Measurements from ENCODE around the gene CAST. TPM values are rescaled to one million over a fixed set of nuclear protein-coding genes. Genes with fewer than 3 reads are reported as not detected.
"Not testable (repeated sequence)": the region's sequence is repeated elsewhere in the genome, so short reads cannot be mapped to it uniquely, and the experiment has no call there.

CAST gene
- total RNA-seq, 2 donors from 2014 or later: 165 to 229 TPM

DNA sequence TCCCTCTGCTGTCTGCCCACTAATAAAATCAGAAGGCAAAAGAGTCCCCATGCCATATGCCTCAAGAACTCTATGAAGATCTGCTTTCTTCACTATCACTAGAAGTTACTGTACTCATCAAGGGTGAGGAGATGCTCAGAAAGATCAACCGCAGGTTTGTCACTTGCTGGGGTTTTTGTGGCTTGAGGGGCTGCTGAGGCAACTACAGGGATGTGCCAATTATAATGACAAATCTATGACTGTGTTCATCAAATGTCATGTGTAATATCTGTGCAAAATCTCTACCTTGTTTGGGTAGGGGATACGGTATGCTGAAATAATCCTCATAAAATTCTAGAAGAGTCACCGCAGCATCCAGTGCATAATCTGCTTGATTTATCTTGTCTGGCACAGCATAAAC, 132.6 kb downstream of the CAST start:
- Mint-ChIP-seq H3K4me1 (peaks cover 26% of the 10 kb centered on the region), H3K27me3 (no peaks in the 10 kb centered on the region), H3K36me3 (ENCODE audit: low read depth) (peaks cover 97% of the 10 kb centered on the region), H3K27ac (peak overlapping the region; percentile 68), H3K4me3 (peak overlapping the region; percentile 7), H3K9me3 (no peaks in the 10 kb centered on the region)
- peak; percentile 95 for ATAC-seq (replicated peaks)

DNA sequence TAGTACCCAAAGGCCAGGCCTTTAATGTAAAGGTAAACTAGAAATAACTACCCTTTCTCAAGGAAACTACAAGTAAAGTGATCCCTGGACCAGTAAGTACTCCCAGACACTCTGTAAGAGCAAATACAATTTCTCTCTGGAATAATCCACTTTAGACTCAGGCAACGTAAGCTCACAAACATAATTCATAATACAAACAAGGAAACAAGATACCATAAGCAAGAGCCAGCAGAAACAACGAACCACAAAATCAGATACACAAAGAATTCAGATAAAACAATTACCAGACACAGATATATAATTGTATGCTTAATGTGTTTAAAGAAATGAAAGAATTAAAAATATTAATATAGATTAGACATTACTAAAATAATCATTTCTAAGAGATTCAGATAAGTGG, 133.4 kb downstream of the CAST start:
- no peak for ATAC-seq (replicated peaks)
- H3K36me3 Mint-ChIP-seq (ENCODE audit: low read depth): peaks cover 97% of the 10 kb centered on the region

DNA sequence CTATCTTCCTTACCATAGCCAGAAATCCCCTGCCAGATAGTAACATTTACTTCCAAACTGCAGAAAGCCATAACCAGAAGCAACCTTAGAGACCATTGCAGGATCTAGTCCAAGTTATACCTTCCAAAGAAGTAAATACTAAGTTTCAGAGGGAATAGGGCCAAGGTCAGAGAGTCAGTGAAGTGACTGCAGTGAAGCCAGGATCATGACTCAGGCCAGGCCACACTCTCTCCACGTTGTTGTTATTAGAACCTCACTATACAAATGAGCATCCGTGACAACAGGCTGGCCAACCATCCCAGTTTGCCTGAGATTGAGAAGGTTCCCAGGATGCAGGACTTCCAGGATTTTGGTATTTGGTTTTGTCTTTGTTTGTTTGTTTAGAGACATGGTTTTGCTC, 134.3 kb downstream of the CAST start:
- Mint-ChIP-seq H3K4me1 (peaks cover 29% of the 10 kb centered on the region), H3K27ac (peak overlapping the region; percentile 68), H3K4me3 (no peak overlapping the region), H3K36me3 (ENCODE audit: low read depth) (peaks cover 97% of the 10 kb centered on the region), H3K9me3 (no peaks in the 10 kb centered on the region), H3K27me3 (no peaks in the 10 kb centered on the region)
- no peak for ATAC-seq (replicated peaks)

More for the DNA sequence above, 133.4 kb downstream of the CAST start:
- peak overlapping the region; percentile 7 for H3K4me3 Mint-ChIP-seq
- peaks cover 29% of the 10 kb centered on the region for H3K4me1 Mint-ChIP-seq
- no peaks in the 10 kb centered on the region for H3K27me3 Mint-ChIP-seq
- peak overlapping the region; percentile 68 for H3K27ac Mint-ChIP-seq
- no peaks in the 10 kb centered on the region for H3K9me3 Mint-ChIP-seq

DNA sequence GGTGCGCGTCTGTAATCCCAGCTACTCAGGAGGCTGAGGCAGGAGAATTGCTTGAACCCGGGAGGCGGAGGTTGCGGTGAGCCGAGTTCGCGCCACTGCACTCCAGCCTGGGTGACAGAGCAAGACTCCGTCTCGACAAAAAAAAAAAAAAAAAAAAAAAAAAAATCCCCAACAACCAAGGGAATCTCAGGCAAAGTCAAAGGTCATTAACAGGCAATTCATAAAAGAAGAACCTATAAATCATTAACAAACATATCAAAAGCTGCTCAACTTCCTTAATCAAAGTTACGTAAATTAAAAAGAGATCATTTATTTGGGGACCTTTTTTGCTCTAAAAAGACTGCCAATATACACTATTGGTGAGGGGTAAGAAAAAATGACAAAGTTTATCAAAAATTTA, 139.5 kb downstream of the CAST start:
- H3K36me3 Mint-ChIP-seq (ENCODE audit: low read depth): peaks cover 96% of the 10 kb centered on the region
- peaks cover 44% of the 10 kb centered on the region for H3K4me1 Mint-ChIP-seq
- not testable (repeated sequence) for H3K27ac Mint-ChIP-seq; H3K27me3 Mint-ChIP-seq; H3K4me3 Mint-ChIP-seq; ATAC-seq (replicated peaks); H3K9me3 Mint-ChIP-seq

DNA sequence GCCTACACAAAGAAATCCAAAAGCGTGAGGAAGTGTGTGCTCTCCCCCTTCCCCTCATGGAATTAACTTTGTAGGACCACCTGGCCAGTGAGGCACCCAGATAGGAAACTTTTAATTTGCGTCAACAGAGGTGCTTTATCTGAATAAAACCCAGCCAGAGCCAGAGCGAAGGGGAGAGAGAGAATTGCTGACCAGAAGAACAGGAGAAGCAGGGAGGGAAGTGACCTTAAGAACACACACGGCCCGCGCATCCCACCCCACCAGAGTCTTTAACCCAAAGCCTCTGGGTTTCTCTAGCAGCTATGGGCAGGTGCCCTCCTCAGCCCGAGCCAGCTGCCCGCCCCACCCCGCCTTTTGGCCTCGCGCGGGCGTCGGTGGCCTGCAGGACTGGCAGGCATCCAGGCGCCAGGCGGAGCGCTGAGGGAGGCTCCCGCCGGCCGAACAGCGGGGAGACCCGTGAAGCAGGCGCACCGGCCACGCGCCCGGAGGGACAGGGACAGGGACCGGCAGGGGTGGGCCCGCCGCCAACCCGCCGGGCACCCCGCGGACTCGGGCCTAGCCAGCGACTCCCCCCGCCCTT, 145.0 kb downstream of the CAST start:
- ATAC-seq (replicated peaks): peak; percentile 25
- no peaks in the 10 kb centered on the region for H3K9me3 Mint-ChIP-seq
- peak overlapping the region; percentile 88 for H3K4me3 Mint-ChIP-seq
- peaks cover 51% of the 10 kb centered on the region for H3K36me3 Mint-ChIP-seq (ENCODE audit: low read depth)
- no peaks in the 10 kb centered on the region for H3K27me3 Mint-ChIP-seq
- H3K4me1 Mint-ChIP-seq: peaks cover 34% of the 10 kb centered on the region
- H3K27ac Mint-ChIP-seq: peak overlapping the region; percentile 95

DNA sequence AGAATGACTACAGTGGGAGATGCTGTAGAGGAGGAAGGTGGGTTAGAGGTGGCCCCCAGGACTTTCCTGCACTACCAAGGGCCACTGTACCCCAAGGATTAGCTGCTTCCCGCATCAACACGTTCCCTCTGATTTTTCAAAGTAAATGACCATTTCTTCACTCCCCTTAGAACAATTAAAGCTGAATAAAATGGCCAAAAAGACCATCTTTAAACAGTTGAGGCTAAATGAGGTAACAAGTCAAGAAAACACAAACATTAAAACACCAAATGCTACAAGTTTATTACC, 146.3 kb downstream of the CAST start:
- no peaks in the 10 kb centered on the region for H3K27me3 Mint-ChIP-seq
- peaks cover 24% of the 10 kb centered on the region for H3K4me1 Mint-ChIP-seq
- peak overlapping the region; percentile 97 for H3K27ac Mint-ChIP-seq
- peaks cover 38% of the 10 kb centered on the region for H3K36me3 Mint-ChIP-seq (ENCODE audit: low read depth)
- no peak for ATAC-seq (replicated peaks)
- no peaks in the 10 kb centered on the region for H3K9me3 Mint-ChIP-seq
- H3K4me3 Mint-ChIP-seq: peak overlapping the region; percentile 88

DNA sequence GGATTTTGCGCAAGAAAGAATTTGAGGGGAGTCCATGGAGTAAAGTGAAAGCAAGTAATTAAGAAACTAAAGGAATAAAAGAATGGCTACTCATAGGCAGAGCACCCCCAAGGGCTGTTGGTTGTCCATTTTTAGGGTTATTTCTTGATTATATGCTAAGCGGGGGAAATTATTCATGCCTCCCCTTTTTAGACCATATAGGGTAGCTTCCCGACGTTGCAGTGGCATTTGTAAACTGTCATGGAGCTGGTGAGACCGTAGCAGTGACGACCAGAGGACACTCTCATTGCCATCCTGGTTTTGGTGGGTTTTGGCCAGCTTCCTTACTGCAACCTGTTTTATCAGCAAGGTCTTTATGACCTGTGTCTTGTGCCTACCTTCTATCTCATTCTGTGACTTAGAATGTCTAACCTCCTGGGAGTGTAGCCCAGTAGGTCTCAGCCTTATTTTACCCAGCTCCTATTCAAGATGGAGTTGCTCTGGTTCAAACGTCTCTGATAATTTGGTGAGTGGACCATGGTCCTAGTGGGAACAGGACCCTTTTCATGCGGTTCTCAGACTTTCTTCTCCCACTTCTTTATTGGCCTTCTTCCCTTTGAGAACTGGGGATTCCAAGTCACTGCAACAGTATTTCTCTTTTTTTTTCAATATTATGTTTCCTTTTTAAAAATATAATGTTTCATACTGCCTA, 146.8 kb downstream of the CAST start:
- peak overlapping the region; percentile 97 for H3K27ac Mint-ChIP-seq
- peaks cover 19% of the 10 kb centered on the region for H3K4me1 Mint-ChIP-seq
- H3K4me3 Mint-ChIP-seq: peak overlapping the region; percentile 88
- peaks cover 33% of the 10 kb centered on the region for H3K36me3 Mint-ChIP-seq (ENCODE audit: low read depth)
- no peaks in the 10 kb centered on the region for H3K27me3 Mint-ChIP-seq
- ATAC-seq (replicated peaks): no peak
- no peaks in the 10 kb centered on the region for H3K9me3 Mint-ChIP-seq

DNA sequence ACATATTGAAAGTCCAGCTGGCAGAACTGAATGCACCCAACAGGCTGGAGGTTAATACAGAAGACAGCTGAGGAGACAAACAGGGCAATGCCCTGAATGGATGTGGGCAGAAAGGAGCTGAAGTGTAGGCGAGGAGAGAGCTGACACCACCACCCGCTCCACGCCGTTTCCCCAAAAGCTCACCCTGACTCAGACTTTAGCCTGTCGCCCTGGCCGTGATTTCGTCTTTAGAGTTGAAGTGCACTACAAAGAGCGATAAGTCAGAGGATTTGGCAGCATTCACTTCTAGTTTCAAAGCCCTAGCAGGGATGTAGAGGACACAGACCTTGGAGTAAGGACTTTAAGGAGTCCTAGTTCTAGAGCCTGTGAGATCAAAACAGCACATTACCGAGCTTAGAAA, 147.7 kb downstream of the CAST start:
- peak overlapping the region; percentile 88 for H3K4me3 Mint-ChIP-seq
- H3K27ac Mint-ChIP-seq: peak overlapping the region; percentile 10
- no peak for ATAC-seq (replicated peaks)
- H3K27me3 Mint-ChIP-seq: no peaks in the 10 kb centered on the region
- peaks cover 24% of the 10 kb centered on the region for H3K36me3 Mint-ChIP-seq (ENCODE audit: low read depth)
- H3K9me3 Mint-ChIP-seq: no peaks in the 10 kb centered on the region
- peaks cover 18% of the 10 kb centered on the region for H3K4me1 Mint-ChIP-seq

DNA sequence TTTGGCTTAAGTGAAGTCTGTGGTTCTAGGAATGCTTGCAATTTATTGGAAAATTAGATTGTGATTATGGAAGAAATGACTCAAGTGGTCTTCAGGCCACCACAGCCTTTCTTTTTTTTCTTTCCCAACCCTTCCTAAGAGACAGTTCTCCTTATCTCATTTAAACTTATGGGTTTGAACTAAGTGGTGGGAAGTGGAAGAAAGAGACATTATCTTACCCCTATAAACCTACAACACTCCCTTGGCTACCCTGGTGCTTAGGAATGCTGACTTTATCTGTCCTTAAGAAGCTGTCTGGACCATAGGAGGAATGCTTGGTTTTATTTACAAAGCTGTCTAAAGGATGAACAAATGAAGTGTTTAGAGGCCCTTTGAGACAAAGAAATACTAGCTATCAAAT, 150.7 kb downstream of the CAST start:
- ATAC-seq (replicated peaks): no peak
- H3K36me3 Mint-ChIP-seq (ENCODE audit: low read depth): peaks cover 6% of the 10 kb centered on the region
- H3K4me1 Mint-ChIP-seq: peaks cover 21% of the 10 kb centered on the region
- no peak overlapping the region for H3K27ac Mint-ChIP-seq
- H3K27me3 Mint-ChIP-seq: no peaks in the 10 kb centered on the region
- no peak overlapping the region for H3K4me3 Mint-ChIP-seq
- H3K9me3 Mint-ChIP-seq: no peaks in the 10 kb centered on the region

DNA sequence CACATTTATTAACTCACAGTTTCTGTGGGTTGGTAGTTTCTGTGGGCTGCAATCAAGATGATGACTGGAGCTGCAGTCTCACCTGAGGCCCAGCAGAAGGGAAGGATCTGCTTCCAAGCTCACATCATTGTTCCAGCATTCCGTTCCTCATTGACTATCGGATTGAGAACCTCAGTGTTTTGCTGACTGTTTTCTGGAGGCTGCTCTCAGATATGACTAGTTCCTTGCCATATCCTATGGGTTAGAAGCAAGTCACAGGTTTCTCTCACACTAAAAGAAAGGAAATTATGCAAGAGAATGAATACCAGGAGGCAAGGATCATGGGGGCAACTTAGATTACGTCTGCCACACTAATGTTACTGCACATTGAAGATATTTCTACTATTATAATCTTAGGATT, 151.9 kb downstream of the CAST start:
- H3K9me3 Mint-ChIP-seq: no peaks in the 10 kb centered on the region

DNA sequence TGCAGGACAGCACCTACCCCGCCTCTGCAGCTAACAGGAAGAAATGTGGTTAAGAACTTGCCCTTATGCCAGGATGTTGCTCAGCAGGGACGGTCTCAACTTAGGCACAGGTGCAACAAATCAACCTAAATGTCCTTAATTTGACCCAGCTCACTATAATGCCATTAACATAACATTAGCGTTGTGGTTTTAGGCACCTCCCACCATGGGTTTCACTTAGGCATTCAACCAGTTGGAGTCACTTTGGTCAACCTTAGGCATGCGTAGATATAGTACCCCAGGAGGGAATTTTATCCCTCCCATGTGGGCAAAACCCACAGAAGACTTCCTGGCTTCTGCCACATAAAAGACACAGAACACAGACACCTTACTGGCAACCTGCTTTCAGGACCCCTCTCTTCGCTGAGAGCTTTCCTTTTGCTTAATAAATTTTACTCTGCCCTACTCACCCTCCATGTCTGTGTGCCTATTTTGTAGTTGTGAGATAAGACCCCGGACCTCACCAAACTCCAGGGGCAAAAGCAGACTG, 154.3 kb downstream of the CAST start:
- no peaks in the 10 kb centered on the region for H3K36me3 Mint-ChIP-seq (ENCODE audit: low read depth)
- peaks cover 31% of the 10 kb centered on the region for H3K4me1 Mint-ChIP-seq
- H3K4me3 Mint-ChIP-seq: peak overlapping the region; percentile 91
- H3K9me3 Mint-ChIP-seq: no peaks in the 10 kb centered on the region
- ATAC-seq (replicated peaks): peak; percentile 93
- no peaks in the 10 kb centered on the region for H3K27me3 Mint-ChIP-seq
- peak overlapping the region; percentile 94 for H3K27ac Mint-ChIP-seq

More for the DNA sequence above, 151.9 kb downstream of the CAST start:
- no peak overlapping the region for H3K27ac Mint-ChIP-seq
- H3K4me3 Mint-ChIP-seq: no peak overlapping the region
- H3K27me3 Mint-ChIP-seq: no peaks in the 10 kb centered on the region
- H3K4me1 Mint-ChIP-seq: peaks cover 21% of the 10 kb centered on the region
- ATAC-seq (replicated peaks): no peak
- H3K36me3 Mint-ChIP-seq (ENCODE audit: low read depth): no peaks in the 10 kb centered on the region

DNA sequence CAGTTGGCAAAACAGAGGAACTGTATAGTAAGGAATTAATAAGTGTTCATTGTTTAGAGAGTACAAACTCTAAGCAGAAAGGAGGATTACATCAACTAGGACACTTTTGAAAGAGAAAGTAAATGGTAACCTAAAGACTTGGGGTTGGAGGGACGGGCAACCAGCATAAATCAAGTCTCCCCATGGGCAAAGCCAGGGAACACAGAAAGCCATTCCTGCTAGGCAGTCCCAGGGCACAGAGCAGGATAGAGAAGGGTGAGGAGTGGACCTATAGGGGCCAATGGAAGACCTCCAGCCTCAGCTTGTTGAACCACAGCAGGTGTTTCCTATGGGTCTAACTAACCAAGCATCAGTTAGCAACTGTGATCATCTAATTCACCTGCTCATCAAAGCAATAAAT, 154.8 kb downstream of the CAST start:
- peak overlapping the region; percentile 91 for H3K4me3 Mint-ChIP-seq
- peak; percentile 34 for ATAC-seq (replicated peaks)
- no peaks in the 10 kb centered on the region for H3K9me3 Mint-ChIP-seq
- H3K36me3 Mint-ChIP-seq (ENCODE audit: low read depth): no peaks in the 10 kb centered on the region
- H3K27ac Mint-ChIP-seq: peak overlapping the region; percentile 94
- no peaks in the 10 kb centered on the region for H3K27me3 Mint-ChIP-seq
- peaks cover 31% of the 10 kb centered on the region for H3K4me1 Mint-ChIP-seq

DNA sequence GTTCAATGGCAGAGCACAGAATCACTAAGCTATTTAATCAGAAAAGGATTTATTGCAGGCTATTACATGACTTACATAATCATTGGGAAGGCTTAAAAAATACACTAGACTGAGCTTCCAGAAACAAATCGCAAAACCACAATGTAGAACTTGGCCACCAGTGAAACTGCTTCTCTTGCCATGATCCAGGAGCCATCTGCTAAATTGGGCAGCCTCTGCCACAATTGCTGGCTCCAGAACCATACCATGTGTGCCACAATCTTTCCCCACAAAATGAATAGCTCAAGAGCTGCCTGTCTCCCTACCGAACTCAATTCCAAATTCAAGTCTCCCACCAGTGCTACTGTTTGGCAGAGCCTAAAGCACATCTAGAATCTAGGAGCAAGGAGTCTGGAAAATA, 155.3 kb downstream of the CAST start:
- no peaks in the 10 kb centered on the region for H3K9me3 Mint-ChIP-seq
- peak overlapping the region; percentile 94 for H3K27ac Mint-ChIP-seq
- H3K4me3 Mint-ChIP-seq: peak overlapping the region; percentile 91
- ATAC-seq (replicated peaks): no peak
- peaks cover 31% of the 10 kb centered on the region for H3K4me1 Mint-ChIP-seq
- no peaks in the 10 kb centered on the region for H3K27me3 Mint-ChIP-seq
- no peaks in the 10 kb centered on the region for H3K36me3 Mint-ChIP-seq (ENCODE audit: low read depth)

DNA sequence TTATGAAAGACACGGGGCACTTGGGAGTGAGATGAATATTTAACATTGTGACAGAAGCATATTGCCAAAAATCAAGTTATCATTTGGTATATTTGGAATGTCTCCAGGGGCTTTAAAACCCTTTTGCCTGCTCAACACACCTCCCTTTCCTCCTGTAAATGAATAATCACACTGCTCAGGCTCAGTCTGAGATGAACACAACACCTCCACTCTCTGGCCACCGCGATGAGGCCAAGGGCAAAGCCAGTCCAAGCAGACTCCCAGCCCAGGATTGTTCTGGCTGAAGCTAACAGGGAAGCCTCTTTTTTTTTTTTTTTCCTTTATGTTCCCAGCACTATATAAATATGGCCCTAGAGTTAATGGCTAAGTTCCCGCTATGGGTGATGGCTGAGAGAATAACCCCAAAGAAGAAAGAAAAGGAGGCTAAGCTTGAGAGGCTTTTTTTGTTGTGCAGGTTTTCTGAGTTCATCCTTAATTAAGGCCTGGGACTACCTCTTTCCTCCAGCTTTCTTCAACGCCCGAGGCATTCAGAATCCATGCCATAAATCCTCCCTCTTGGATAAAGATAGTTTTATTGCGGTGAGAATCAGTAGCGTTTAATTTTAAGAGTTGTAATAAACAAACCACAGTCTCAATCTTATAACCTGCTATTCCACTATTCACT, 156.1 kb downstream of the CAST start:
- no peaks in the 10 kb centered on the region for H3K27me3 Mint-ChIP-seq
- no peak overlapping the region for H3K27ac Mint-ChIP-seq
- no peaks in the 10 kb centered on the region for H3K9me3 Mint-ChIP-seq
- peaks cover 31% of the 10 kb centered on the region for H3K4me1 Mint-ChIP-seq
- no peaks in the 10 kb centered on the region for H3K36me3 Mint-ChIP-seq (ENCODE audit: low read depth)
- H3K4me3 Mint-ChIP-seq: no peak overlapping the region
- ATAC-seq (replicated peaks): no peak

DNA sequence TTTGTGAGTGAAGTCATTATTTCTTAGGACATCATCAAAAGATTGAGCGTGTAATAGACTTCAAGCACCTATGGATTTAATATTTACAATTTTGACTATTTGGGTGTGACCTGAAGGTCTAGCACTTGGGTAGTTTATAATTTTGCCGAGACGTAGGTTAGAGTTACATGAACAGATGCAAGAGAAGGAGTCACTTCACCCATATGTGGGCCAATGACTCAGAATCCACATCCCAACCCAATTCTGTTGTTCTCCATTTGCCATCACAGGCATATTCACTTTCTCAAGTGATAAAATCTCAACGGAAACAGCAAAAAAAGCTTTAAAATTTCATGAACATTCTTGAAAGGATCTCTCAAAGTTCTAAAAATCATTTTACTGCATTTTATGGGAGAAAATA, 157.6 kb downstream of the CAST start:
- Mint-ChIP-seq H3K4me1 (peaks cover 39% of the 10 kb centered on the region), H3K4me3 (no peak overlapping the region), H3K9me3 (no peaks in the 10 kb centered on the region), H3K36me3 (ENCODE audit: low read depth) (no peaks in the 10 kb centered on the region), H3K27me3 (no peaks in the 10 kb centered on the region), H3K27ac (no peak overlapping the region)
- no peak for ATAC-seq (replicated peaks)

Measured in activated T-helper 17 cell treated with anti-CD3 and anti-CD28 coated beads, Interleukin-2, amount 50 U/mL, for 72 hours (primary cell).